ENCODE measurements around the gene MYOG.

Gene MYOG

GRCh38 chr1:203034422-203035110 is 51.2 kb downstream of the MYOG start:
- no peak for DNase-seq (ENCODE audit: extremely low read depth in 1 of 2, low read depth in 1 of 2)

GRCh38 chr1:203033917-203034316 is 51.9 kb downstream of the MYOG start:
- no peak for DNase-seq (ENCODE audit: extremely low read depth in 1 of 2, low read depth in 1 of 2)

GRCh38 chr1:203033287-203033686 is 52.5 kb downstream of the MYOG start:
- DNase-seq (ENCODE audit: extremely low read depth in 1 of 2, low read depth in 1 of 2): no peak
